Cardiac muscle cell (in vitro differentiated cells and primary cell): Measurements from ENCODE around the gene C1orf74. TPM values are rescaled to one million over a fixed set of nuclear protein-coding genes. Genes with fewer than 3 reads are reported as not detected.

Source experiments
- DNase-seq, 2 donors: peaks; one replicate each; pipeline versions ENCODE4 v3.0.0 to v3.0.0-alpha.2; 2010 to 2017; ENCODE audit warnings: low read depth in 1 of 2, low spot score in 1 of 2
- H3K27ac ChIP-seq: fragments of 200-600 bp; sonication (generic); 2 replicates; pipeline ENCODE4 v1.5.1; 2016
- H3K27me3 ChIP-seq: fragments of 200-600 bp; sonication (generic); 2 replicates; pipeline ENCODE4 v1.6.0; 2016; ENCODE audit warnings: control low read depth
- H3K36me3 ChIP-seq: fragments of 200-600 bp; sonication (generic); 2 replicates; pipeline ENCODE4 v1.5.1; 2016; ENCODE audit warnings: control low read depth
- H3K4me1 ChIP-seq: fragments of 200-600 bp; sonication (generic); 2 replicates; pipeline ENCODE4 v1.8.1; 2017; ENCODE audit warnings: low read depth, mild to moderate bottlenecking, mixed run types
- H3K4me3 ChIP-seq: fragments of 200-600 bp; sonication (generic); 2 replicates; pipeline ENCODE4 v1.5.1; 2016; ENCODE audit warnings: mild to moderate bottlenecking
- H3K9me3 ChIP-seq: fragments of 200-600 bp; sonication (generic); 2 replicates; pipeline ENCODE4 v1.5.1; 2017; ENCODE audit warnings: low read depth, mild to moderate bottlenecking, control low read depth
- CTCF ChIP-seq: IDR thresholded peaks from 2 replicates; pipeline ENCODE4 v1.5.1; 2012; ENCODE audit warnings: low read depth, mild to moderate bottlenecking, low read length
- polyA plus RNA-seq: library from polyadenylated mRNA; unstranded; fragments of >200 nt; fragmentation: Nextera tagmentation; extraction: Ambion mirVana; gene quantifications from 2 replicates; pipeline ENCODE4 v1.2.1, GENCODE V29; 2016
- total RNA-seq: library from RNA; depleted of rRNA; stranded (reverse); fragments of >200 nt; gene quantifications from 2 replicates; pipeline ENCODE4 v1.2.3, GENCODE V29; 2016

C1orf74 gene
- total RNA-seq (2.1 and 3.6 TPM in 2 replicates), polyA plus RNA-seq (2.9 and 4.4 TPM in 2 replicates)

GRCh38 chr1:209784265-209785169, at the start of gene C1orf74:
C1orf74 (minus strand) TSS chr1:209784559; CDS start chr1:209783634, 925 bp downstream.
- peak within 1 kb of the TSS; percentile 54 for H3K4me3 ChIP-seq
- no peak for TF ChIP-seq CTCF
- peak; percentile 98 to 99 for DNase-seq
- peaks cover 38% of the 10 kb centered on the region for H3K27me3 ChIP-seq
- H3K9me3 ChIP-seq = no peaks in the 10 kb centered on the region
- H3K27ac ChIP-seq = peak within 1 kb of the TSS; percentile 86
- H3K36me3 ChIP-seq = no peaks in the 10 kb centered on the region
- peaks cover 12% of the 10 kb centered on the region for H3K4me1 ChIP-seq

DNA sequence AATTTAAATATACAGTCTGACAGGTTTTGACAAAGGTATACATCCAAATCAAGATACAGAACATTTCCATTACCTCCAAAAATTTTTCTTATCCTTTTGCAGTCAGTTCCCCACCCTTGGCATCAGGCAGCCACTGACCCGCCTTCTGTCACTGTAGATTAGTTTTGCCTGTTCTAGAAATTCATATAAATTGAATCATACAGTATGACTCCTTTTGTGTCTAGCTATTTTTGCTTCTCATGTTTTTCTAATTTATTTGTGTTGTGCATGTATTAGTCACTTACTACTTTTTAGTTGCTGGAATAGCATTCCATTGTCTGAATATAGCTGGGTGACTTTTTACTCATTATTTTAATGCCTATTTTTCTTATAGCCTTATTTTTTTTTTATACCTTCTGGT, 47.3 kb upstream of the C1orf74 start:
- no peaks in the 10 kb centered on the region for H3K27me3 ChIP-seq
- H3K36me3 ChIP-seq = peaks cover 48% of the 10 kb centered on the region
- no peaks in the 10 kb centered on the region for H3K4me1 ChIP-seq
- TF ChIP-seq CTCF = no peak
- H3K9me3 ChIP-seq = no peaks in the 10 kb centered on the region
- H3K4me3 ChIP-seq = no peak overlapping the region
- no peak overlapping the region for H3K27ac ChIP-seq
- DNase-seq = no peak

DNA sequence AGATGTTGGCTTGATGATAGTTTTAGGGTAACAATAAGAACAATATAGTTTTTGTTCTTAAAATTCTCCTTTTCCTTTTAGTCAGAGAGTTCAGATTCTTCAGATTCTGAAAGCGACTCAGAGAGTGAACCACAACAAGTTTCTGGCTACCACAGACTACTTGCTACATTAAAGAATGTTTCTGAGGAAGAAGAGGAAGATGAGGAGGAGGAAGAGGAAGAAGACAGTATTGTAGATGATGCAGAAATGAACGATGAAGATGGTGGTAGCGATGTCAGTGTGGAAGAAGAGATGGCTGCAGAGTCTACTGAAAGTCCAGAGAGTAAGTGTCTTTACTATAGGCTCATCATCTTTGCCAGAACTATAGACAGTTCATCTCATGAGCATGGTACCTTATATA, 46.4 kb upstream of the C1orf74 start:
- H3K4me3 ChIP-seq = no peak overlapping the region
- H3K9me3 ChIP-seq = no peaks in the 10 kb centered on the region
- DNase-seq = no peak
- H3K36me3 ChIP-seq = peaks cover 43% of the 10 kb centered on the region
- no peaks in the 10 kb centered on the region for H3K27me3 ChIP-seq
- H3K27ac ChIP-seq = no peak overlapping the region
- H3K4me1 ChIP-seq = no peaks in the 10 kb centered on the region
- no peak for TF ChIP-seq CTCF

DNA sequence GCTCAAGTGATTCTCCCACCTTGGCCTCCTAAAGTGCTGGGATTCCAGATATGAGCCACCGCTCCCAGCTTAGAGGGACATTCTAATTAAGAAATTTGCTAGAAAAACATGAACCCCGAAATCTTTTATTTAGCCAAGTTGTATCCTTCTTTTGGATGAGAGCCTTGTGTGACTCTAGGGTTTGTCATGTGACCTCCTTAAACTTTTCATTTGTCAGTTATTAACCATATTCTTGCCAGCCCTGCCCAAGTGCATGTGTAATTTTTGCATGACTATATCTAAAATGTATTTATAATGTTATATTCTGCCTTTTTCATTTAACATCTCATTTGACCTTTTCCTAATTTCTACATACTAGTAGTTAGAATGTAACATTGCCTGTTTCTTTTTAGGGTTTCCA, 45.4 kb upstream of the C1orf74 start:
- H3K27me3 ChIP-seq = no peaks in the 10 kb centered on the region
- DNase-seq = no peak
- H3K9me3 ChIP-seq = no peaks in the 10 kb centered on the region
- TF ChIP-seq CTCF = no peak
- peaks cover 33% of the 10 kb centered on the region for H3K36me3 ChIP-seq
- H3K4me3 ChIP-seq = no peak overlapping the region
- no peaks in the 10 kb centered on the region for H3K4me1 ChIP-seq
- H3K27ac ChIP-seq = no peak overlapping the region

DNA sequence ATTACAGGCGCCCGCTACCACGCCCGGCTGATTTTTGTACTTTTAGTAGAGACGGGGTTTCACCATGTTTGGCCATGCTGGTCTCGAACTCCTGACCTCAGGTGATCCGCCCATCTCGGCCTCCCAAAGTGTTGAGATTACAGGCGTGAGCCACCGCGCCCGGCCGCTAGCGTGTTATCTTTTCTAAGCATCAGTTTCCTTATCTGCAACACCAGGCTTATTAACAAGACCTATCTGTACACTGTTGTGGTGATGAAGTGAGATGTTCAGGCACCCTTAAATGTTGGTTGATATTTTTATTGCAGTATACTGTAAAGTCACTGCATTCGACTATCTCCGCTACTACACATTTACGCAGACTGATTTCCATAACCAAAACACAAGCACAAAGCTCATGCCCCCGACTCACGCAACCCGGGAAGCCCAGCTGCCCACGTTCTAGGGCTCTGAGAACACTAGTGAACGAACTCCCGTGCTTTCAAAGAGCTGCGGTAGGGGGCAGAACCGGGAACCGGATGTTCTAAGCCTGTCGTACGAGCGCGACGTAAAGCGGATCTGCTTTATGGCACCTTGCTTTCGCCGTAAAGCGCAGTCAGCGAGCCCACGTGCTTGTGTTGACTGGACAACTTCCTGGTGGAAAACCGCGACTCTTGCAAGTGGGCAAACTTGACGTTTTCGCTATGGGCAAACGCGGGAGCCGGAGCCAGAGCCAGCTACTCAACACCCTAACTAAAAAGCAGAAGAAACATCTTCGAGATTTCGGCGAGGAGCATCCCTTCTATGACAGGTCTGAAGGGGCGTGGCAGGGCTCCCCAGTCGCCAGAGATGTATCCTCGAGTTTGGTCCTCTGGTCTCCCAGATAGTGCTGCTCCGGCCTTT, 43.3 kb upstream of the C1orf74 start, which contains the start of gene UTP25:
TSS of gene UTP25 (plus strand) at position 589 of the 879 bp plus-strand sequence. CDS start at position 681, 92 bp downstream.
- peak within 1 kb of the TSS; percentile 93 for H3K4me3 ChIP-seq
- no peaks in the 10 kb centered on the region for H3K4me1 ChIP-seq
- DNase-seq = peak; percentile 95 to 98
- H3K9me3 ChIP-seq = no peaks in the 10 kb centered on the region
- H3K27ac ChIP-seq = no peak within 1 kb of the TSS
- H3K36me3 ChIP-seq = peaks cover 14% of the 10 kb centered on the region
- no peaks in the 10 kb centered on the region for H3K27me3 ChIP-seq
- TF ChIP-seq CTCF = peak; percentile 81
